Measurements from ENCODE around the gene DGKQ. TPM values are rescaled to one million over a fixed set of nuclear protein-coding genes. Genes with fewer than 3 reads are reported as not detected.

The DGKQ gene, protein sequence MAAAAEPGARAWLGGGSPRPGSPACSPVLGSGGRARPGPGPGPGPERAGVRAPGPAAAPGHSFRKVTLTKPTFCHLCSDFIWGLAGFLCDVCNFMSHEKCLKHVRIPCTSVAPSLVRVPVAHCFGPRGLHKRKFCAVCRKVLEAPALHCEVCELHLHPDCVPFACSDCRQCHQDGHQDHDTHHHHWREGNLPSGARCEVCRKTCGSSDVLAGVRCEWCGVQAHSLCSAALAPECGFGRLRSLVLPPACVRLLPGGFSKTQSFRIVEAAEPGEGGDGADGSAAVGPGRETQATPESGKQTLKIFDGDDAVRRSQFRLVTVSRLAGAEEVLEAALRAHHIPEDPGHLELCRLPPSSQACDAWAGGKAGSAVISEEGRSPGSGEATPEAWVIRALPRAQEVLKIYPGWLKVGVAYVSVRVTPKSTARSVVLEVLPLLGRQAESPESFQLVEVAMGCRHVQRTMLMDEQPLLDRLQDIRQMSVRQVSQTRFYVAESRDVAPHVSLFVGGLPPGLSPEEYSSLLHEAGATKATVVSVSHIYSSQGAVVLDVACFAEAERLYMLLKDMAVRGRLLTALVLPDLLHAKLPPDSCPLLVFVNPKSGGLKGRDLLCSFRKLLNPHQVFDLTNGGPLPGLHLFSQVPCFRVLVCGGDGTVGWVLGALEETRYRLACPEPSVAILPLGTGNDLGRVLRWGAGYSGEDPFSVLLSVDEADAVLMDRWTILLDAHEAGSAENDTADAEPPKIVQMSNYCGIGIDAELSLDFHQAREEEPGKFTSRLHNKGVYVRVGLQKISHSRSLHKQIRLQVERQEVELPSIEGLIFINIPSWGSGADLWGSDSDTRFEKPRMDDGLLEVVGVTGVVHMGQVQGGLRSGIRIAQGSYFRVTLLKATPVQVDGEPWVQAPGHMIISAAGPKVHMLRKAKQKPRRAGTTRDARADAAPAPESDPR
- 10 to 100 TPM; 14.3 to 16.7 TPM for total RNA-seq

DNA sequence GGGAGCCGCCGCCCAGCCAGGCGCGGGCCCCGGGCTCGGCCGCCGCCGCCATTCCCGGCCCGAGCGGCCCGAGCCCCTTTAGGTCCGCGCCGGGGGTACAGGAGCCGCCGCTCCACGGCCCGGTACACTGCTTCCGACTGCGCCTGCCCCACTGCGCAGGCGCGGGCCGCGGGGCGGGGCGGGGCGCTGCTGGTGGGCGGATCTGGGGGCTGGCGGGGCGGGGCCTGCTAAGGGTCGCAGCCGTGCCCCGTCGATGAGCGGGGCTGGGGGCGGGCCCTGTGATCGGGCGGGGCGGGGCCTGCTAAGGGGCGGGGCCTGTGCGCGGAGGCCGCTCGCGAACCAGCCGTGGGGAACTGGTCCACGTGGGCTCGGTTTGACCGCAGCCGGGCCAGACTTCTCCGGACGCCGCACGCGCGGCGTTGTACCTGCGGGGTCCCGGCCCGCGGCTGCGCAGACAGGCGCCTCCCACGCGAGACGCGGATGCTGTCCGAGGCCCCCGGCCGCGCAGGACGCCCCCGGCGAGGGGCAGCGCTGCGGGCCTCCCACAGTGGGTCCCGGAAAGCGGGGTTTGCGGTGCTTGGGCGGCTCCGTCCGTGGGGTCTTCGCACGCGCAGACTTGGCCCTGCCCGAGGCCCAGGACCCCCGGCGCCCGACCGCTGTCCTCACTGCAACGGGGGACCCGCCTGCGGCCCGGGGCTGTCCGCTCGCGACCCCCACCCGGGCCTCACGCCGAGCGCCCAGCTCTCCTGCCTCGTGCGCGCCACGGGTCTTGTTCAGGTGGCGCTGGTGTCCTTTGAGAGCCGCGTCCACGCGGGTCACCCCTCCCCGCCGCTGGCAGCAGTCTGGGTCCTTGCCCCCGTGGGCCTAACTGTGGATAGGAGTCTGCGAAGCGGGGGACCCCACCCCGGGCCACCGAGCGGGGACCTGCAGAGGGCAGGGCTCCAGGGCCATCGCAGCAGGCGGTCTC lies at the start of gene DGKQ:
TSS of gene DGKQ (minus strand) at position 139 of the 967 bp plus-strand sequence. CDS start at position 52, 87 bp downstream.
- H3K27ac Mint-ChIP-seq, result peak within 1 kb of the TSS; percentile 8

DNA sequence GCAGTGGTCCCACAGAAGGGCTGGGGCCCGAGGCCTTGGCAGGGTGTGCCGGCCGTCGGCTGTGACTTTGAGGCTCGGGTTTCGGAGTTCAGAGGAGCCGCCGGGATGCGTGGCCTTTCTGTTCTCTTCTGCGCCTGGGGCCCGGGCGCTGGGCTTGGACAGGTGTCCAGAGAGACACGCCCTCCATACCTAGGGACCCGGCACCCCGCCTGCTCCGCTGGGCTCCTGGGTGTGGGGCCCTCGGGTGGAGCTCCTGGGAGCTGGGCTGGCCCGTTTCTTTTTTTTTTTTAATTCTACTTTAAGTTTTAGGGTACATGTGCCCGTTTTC lies 49.3 kb upstream of the DGKQ start:
- DNase-seq (no peak), ATAC-seq (no peak)
- POLR2A ChIA-PET, result no interaction called here
- Mint-ChIP-seq H3K27ac (no peak overlapping the region), H3K9me3 (no peaks in the 10 kb centered on the region), H3K27me3 (no peaks in the 10 kb centered on the region), H3K36me3 (ENCODE audit: low read depth) (peaks cover 11% of the 10 kb centered on the region), H3K4me3 (no peak overlapping the region), H3K4me1 (ENCODE audit: low read depth) (peaks cover 6% of the 10 kb centered on the region)
- intact Hi-C loops (cut with micrococcal nuclease), result no loop called here
- TF ChIP-seq, protein P1, sequence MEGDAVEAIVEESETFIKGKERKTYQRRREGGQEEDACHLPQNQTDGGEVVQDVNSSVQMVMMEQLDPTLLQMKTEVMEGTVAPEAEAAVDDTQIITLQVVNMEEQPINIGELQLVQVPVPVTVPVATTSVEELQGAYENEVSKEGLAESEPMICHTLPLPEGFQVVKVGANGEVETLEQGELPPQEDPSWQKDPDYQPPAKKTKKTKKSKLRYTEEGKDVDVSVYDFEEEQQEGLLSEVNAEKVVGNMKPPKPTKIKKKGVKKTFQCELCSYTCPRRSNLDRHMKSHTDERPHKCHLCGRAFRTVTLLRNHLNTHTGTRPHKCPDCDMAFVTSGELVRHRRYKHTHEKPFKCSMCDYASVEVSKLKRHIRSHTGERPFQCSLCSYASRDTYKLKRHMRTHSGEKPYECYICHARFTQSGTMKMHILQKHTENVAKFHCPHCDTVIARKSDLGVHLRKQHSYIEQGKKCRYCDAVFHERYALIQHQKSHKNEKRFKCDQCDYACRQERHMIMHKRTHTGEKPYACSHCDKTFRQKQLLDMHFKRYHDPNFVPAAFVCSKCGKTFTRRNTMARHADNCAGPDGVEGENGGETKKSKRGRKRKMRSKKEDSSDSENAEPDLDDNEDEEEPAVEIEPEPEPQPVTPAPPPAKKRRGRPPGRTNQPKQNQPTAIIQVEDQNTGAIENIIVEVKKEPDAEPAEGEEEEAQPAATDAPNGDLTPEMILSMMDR (IDR thresholded peaks at IDR 0.05), result no peak
- CTCF ChIA-PET, result no interaction called here

More for the DNA sequence above, at the start of gene DGKQ:
- Mint-ChIP-seq H3K36me3 (ENCODE audit: low read depth) (no peaks in the 10 kb centered on the region), H3K27me3 (no peaks in the 10 kb centered on the region), H3K4me3 (peak within 1 kb of the TSS; percentile 58), H3K4me1 (ENCODE audit: low read depth) (peaks cover 13% of the 10 kb centered on the region), H3K9me3 (no peaks in the 10 kb centered on the region)
- ChIA-PET CTCF (no interaction called here), POLR2A (interaction anchor here (1.0 to 1.4 kb wide), 3 partner anchors 13 to 42 kb away, joined by 3 to 6 read pairs (median 4); partner anchors contain the start of genes GAK, IDUA and TMEM175)
- DNase-seq, result peak; percentile 86
- TF ChIP-seq, protein P1 (IDR thresholded peaks at IDR 0.05), result no peak
- intact Hi-C loops (cut with micrococcal nuclease), result no loop called here
- peak; percentile 94 for ATAC-seq

DNA sequence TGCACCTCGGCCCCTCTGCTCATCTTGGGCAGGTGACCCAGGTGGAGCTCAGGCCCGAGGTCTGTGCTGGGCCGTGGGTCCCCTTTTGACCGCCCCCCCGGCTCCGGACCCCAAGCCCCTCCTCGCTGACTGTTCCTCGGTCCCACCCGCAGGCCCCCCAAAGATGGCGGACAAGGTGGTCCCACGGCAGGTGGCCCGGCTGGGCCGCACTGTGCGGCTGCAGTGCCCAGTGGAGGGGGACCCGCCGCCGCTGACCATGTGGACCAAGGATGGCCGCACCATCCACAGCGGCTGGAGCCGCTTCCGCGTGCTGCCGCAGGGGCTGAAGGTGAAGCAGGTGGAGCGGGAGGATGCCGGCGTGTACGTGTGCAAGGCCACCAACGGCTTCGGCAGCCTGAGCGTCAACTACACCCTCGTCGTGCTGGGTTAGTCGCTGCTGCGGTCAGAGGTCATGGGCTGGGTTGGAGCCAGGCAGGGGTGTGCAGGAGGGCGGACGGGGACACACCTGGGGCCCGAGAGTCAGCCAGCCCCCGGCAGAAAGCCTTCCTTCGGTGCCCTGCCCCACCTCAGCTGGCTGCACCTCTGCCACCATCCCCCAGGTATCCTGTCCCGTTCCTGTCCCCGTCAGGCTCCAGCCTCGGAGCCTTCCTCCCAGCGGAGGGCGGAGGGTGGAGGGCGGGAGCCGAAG lies 48.8 kb upstream of the DGKQ start:
- no peak overlapping the region for H3K27ac Mint-ChIP-seq
- ChIA-PET POLR2A (no interaction called here), CTCF (no interaction called here)
- H3K36me3 Mint-ChIP-seq (ENCODE audit: low read depth), result peaks cover 11% of the 10 kb centered on the region
- H3K27me3 Mint-ChIP-seq, result no peaks in the 10 kb centered on the region
- H3K4me1 Mint-ChIP-seq (ENCODE audit: low read depth), result peaks cover 6% of the 10 kb centered on the region
- H3K9me3 Mint-ChIP-seq, result no peaks in the 10 kb centered on the region
- intact Hi-C loops (cut with micrococcal nuclease), result no loop called here
- H3K4me3 Mint-ChIP-seq, result no peak overlapping the region
- DNase-seq (no peak), ATAC-seq (no peak)
- TF ChIP-seq, protein P1 (IDR thresholded peaks at IDR 0.05), result no peak

DNA sequence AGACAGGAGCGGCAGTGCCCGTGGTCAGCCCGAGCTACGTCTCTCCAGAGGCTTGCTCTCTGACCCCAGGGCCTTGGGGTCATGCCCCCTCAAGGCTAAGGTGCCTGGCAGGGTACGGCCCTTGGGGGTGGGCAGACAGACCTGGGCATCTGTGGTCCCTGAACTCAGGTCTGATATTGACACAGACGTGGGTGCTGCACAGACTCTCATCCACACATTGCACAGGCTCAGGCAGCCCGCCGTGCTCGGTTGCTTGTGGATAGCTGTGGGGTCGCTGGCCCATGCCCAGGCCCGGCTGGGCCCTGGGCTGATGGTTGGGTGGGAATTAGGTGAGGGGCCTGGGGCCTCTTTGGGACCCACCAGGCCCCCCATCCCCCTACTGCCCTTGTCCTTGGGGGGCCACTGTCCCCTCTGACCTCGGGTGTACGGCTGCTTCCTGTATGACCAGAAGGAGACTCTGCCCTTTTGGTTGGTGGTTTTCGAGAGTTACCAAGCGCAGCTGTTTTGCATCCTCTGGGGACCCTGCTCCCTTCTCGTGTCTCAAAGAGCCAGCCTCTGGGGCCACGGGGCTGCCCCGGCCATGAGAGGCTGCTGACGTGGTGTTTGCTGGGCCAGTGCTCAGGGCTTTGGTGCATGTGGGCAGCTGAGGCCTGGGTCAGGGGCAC lies 48.1 kb upstream of the DGKQ start:
- POLR2A ChIA-PET, result no interaction called here
- CTCF ChIA-PET, result no interaction called here
- no peaks in the 10 kb centered on the region for H3K27me3 Mint-ChIP-seq
- H3K9me3 Mint-ChIP-seq, result no peaks in the 10 kb centered on the region
- H3K27ac Mint-ChIP-seq, result no peak overlapping the region
- no peak for DNase-seq
- TF ChIP-seq, protein P1 (IDR thresholded peaks at IDR 0.05), result no peak
- H3K36me3 Mint-ChIP-seq (ENCODE audit: low read depth), result peaks cover 11% of the 10 kb centered on the region
- no peak for ATAC-seq
- no peak overlapping the region for H3K4me3 Mint-ChIP-seq
- intact Hi-C loops (cut with micrococcal nuclease), result no loop called here
- peaks cover 6% of the 10 kb centered on the region for H3K4me1 Mint-ChIP-seq (ENCODE audit: low read depth)
